HG03045 (cell line): ENCODE measurements around the gene EIF3M.

ENCODE experiments used
- ATAC-seq: cut with Tn5 transposase; IDR thresholded peaks from one replicate; pipeline ENCODE4 v1.9.1; 2021; ENCODE audit warnings: mild to moderate bottlenecking, moderate library complexity; ENCODE audit not compliant: unreplicated experiment

EIF3M gene

GRCh38 chr11:32583459-32584271, at the start of gene EIF3M:
Gene EIF3M, plus strand, starts transcription at chr11:32583831. Its CDS starts 57 bp downstream, at chr11:32583888.
- peak; percentile 99 for ATAC-seq

- no peak for ATAC-seq
Observed at GRCh38 chr11:32538804-32539203, 44.8 kb upstream of the EIF3M start.

GRCh38 chr11:32549611-32550187, 33.9 kb upstream of the EIF3M start:
- ATAC-seq, result no peak

- no peak for ATAC-seq
Observed at GRCh38 chr11:32550207-32550606, 33.4 kb upstream of the EIF3M start.

- ATAC-seq, result no peak
Observed at GRCh38 chr11:32555091-32555490, 28.5 kb upstream of the EIF3M start.

- no peak for ATAC-seq
Observed at GRCh38 chr11:32555895-32556294, 27.7 kb upstream of the EIF3M start.

- no peak for ATAC-seq
Observed at GRCh38 chr11:32561835-32562234, 21.8 kb upstream of the EIF3M start.

- no peak for ATAC-seq
Observed at GRCh38 chr11:32562839-32563599, 20.6 kb upstream of the EIF3M start.

GRCh38 chr11:32563600-32563959, 20.1 kb upstream of the EIF3M start:
- ATAC-seq, result no peak

- ATAC-seq, result no peak
Observed at GRCh38 chr11:32566517-32566916, 17.1 kb upstream of the EIF3M start.

- ATAC-seq, result no peak
Observed at GRCh38 chr11:32567154-32567553, 16.5 kb upstream of the EIF3M start.

GRCh38 chr11:32569313-32569881, 14.2 kb upstream of the EIF3M start:
- no peak for ATAC-seq

GRCh38 chr11:32571039-32571438, 12.6 kb upstream of the EIF3M start:
- no peak for ATAC-seq

- no peak for ATAC-seq
Observed at GRCh38 chr11:32573228-32573627, 10.4 kb upstream of the EIF3M start.

- no peak for ATAC-seq
Observed at GRCh38 chr11:32574421-32574820, 9.2 kb upstream of the EIF3M start.

- no peak for ATAC-seq
Observed at GRCh38 chr11:32575070-32575469, 8.6 kb upstream of the EIF3M start.

GRCh38 chr11:32576456-32576855, 7.2 kb upstream of the EIF3M start:
- no peak for ATAC-seq

GRCh38 chr11:32580967-32581366, 2.7 kb upstream of the EIF3M start:
- ATAC-seq, result no peak

- ATAC-seq, result no peak
Observed at GRCh38 chr11:32581556-32581955, 2.1 kb upstream of the EIF3M start.

- ATAC-seq, result no peak
Observed at GRCh38 chr11:32584921-32585320, 1.3 kb downstream of the EIF3M start.

- ATAC-seq, result no peak
Observed at GRCh38 chr11:32586576-32587190, 3.1 kb downstream of the EIF3M start.
